GM12878 (cell line): ENCODE measurements around the gene STK17A. TPM values are rescaled to one million over a fixed set of nuclear protein-coding genes. Genes with fewer than 3 reads are reported as not detected.

Source experiments
- ASH2L ChIP-seq: fragments of 300-600, 200-600 bp; sonication (generic); IDR thresholded peaks from 2 replicates; pipeline ENCODE4 v1.6.1; 2017; ENCODE audit warnings: low read depth, mild to moderate bottlenecking, borderline replicate concordance
- CBFB ChIP-seq: IDR thresholded peaks from 2 replicates; pipeline ENCODE4 v1.6.1; 2016; ENCODE audit warnings: antibody characterized with exemption, low read depth
- CBX5 ChIP-seq: sonication (generic); IDR thresholded peaks from 2 replicates; pipeline ENCODE4 v1.6.1; 2016; ENCODE audit warnings: low read depth, moderate library complexity, mild to moderate bottlenecking, inconsistent platforms
- CEBPB ChIP-seq, 2 experiments: fragments of 150-350 bp in 1 of 2; IDR thresholded peaks; 2 replicates each; pipeline ENCODE4 v1.6.1; 2012 to 2014; ENCODE audit warnings: low read depth in 2 of 2, low read length in 2 of 2, borderline replicate concordance in 1 of 2, inconsistent platforms in 1 of 2
- JUNB ChIP-seq: IDR thresholded peaks from 2 replicates; pipeline ENCODE4 v1.6.1; 2016; ENCODE audit warnings: antibody characterized with exemption, mild to moderate bottlenecking
- KDM1A ChIP-seq: fragments of 200-600 bp; sonication (generic); IDR thresholded peaks from 2 replicates; pipeline ENCODE4 v1.6.1; 2016; ENCODE audit warnings: borderline replicate concordance
- SRF ChIP-seq, 2 experiments: IDR thresholded peaks; 2 replicates each; pipeline ENCODE4 v1.6.1; 2011; ENCODE audit warnings: low read depth in 2 of 2, low read length in 2 of 2, mild to moderate bottlenecking in 1 of 2, moderate library complexity in 1 of 2
- TCF12 ChIP-seq: IDR thresholded peaks from 2 replicates; pipeline ENCODE4 v1.6.1; 2011; ENCODE audit warnings: low read depth, mild to moderate bottlenecking, low read length
- polyA plus RNA-seq, 11 experiments: library from polyadenylated mRNA; depleted of rRNA in 4 of 11; unstranded in 6 of 11; stranded (reverse) in 5 of 11; fragments of >200 nt; fragmentation: Nextera tagmentation in 4 of 11; fragmentation: Illumina TruSeq in 1 of 11; extraction: Ambion mirVana in 4 of 11; extraction: Trizol in 1 of 11; gene quantifications; 1 replicate in 1 of 11; 2 replicates in 10 of 11; pipeline versions ENCODE4 v1.2.1 to v1.2.3, GENCODE V29; 2011 to 2016; ENCODE audit warnings: inconsistent platforms in 2 of 11, missing spikeins in 2 of 11, low read depth in 1 of 11
- total RNA-seq, 4 experiments: library from RNA; depleted of rRNA in 3 of 4; stranded (reverse); fragments of >200 nt in 3 of 4; fragmentation: Illumina TruSeq in 1 of 4; extraction: Trizol in 1 of 4; gene quantifications; 2 replicates each; pipeline versions ENCODE4 v1.2.1 to v1.2.3, GENCODE V29; 2013 to 2021
- TF ChIP-seq, protein P1 (sequence below): fragments of 450-650 bp; IDR thresholded peaks from 2 replicates; pipeline ENCODE4 v1.6.1; 2017; ENCODE audit warnings: mild to moderate bottlenecking, moderate library complexity
- TF ChIP-seq, protein P2 (sequence below): fragments of 450-650 bp; formaldehyde crosslinking; IDR thresholded peaks from 2 replicates; pipeline ENCODE4 v1.5.0; 2022; ENCODE audit warnings: mild to moderate bottlenecking, missing genetic modification characterization
- TF ChIP-seq, protein P3 (sequence below): IDR thresholded peaks from 2 replicates; pipeline ENCODE4 v1.6.1; 2012; ENCODE audit warnings: mild to moderate bottlenecking, low read depth, low read length
- TF ChIP-seq, protein P4 (sequence below): IDR thresholded peaks from 2 replicates; pipeline ENCODE4 v1.6.1; 2011; ENCODE audit warnings: borderline replicate concordance, low read depth, mild to moderate bottlenecking, moderate library complexity, mixed read lengths, low read length; ENCODE audit not compliant: insufficient read depth; ENCODE audit errors: extremely low read length

The STK17A gene
- total and polyA plus RNA-seq, 10 of the 15 experiments (the other 5 are each of a cell fraction or from before 2014, with no cell fraction given) = 18.5 to 91.6 (median 70.8) TPM

DNA sequence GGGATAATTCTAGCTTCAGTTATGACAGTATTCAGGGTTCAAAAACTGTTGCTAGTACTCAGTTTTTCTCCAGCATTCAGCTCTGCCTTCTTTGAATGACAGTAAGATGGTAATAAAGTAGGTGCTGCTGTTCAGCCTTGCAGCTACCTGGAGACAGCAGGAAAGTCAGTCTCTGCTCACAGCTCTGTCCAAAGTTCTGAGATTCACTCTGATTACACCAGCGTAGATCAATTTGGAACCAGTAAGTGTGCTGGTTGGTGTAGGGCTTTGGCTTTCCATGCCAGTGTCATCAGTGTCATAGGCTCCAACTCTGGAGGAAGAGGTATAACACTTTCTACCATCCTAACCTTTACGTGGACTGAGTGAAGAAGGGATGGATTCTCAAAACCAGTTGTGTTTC, 26.2 kb downstream of the STK17A start (continued):
- TF ChIP-seq, protein P1, sequence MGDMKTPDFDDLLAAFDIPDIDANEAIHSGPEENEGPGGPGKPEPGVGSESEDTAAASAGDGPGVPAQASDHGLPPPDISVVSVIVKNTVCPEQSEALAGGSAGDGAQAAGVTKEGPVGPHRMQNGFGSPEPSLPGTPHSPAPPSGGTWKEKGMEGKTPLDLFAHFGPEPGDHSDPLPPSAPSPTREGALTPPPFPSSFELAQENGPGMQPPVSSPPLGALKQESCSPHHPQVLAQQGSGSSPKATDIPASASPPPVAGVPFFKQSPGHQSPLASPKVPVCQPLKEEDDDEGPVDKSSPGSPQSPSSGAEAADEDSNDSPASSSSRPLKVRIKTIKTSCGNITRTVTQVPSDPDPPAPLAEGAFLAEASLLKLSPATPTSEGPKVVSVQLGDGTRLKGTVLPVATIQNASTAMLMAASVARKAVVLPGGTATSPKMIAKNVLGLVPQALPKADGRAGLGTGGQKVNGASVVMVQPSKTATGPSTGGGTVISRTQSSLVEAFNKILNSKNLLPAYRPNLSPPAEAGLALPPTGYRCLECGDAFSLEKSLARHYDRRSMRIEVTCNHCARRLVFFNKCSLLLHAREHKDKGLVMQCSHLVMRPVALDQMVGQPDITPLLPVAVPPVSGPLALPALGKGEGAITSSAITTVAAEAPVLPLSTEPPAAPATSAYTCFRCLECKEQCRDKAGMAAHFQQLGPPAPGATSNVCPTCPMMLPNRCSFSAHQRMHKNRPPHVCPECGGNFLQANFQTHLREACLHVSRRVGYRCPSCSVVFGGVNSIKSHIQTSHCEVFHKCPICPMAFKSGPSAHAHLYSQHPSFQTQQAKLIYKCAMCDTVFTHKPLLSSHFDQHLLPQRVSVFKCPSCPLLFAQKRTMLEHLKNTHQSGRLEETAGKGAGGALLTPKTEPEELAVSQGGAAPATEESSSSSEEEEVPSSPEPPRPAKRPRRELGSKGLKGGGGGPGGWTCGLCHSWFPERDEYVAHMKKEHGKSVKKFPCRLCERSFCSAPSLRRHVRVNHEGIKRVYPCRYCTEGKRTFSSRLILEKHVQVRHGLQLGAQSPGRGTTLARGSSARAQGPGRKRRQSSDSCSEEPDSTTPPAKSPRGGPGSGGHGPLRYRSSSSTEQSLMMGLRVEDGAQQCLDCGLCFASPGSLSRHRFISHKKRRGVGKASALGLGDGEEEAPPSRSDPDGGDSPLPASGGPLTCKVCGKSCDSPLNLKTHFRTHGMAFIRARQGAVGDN = no peak
- TF ChIP-seq JUNB = no peak
- no peak for TF ChIP-seq CBX5
- TF ChIP-seq, protein P2, sequence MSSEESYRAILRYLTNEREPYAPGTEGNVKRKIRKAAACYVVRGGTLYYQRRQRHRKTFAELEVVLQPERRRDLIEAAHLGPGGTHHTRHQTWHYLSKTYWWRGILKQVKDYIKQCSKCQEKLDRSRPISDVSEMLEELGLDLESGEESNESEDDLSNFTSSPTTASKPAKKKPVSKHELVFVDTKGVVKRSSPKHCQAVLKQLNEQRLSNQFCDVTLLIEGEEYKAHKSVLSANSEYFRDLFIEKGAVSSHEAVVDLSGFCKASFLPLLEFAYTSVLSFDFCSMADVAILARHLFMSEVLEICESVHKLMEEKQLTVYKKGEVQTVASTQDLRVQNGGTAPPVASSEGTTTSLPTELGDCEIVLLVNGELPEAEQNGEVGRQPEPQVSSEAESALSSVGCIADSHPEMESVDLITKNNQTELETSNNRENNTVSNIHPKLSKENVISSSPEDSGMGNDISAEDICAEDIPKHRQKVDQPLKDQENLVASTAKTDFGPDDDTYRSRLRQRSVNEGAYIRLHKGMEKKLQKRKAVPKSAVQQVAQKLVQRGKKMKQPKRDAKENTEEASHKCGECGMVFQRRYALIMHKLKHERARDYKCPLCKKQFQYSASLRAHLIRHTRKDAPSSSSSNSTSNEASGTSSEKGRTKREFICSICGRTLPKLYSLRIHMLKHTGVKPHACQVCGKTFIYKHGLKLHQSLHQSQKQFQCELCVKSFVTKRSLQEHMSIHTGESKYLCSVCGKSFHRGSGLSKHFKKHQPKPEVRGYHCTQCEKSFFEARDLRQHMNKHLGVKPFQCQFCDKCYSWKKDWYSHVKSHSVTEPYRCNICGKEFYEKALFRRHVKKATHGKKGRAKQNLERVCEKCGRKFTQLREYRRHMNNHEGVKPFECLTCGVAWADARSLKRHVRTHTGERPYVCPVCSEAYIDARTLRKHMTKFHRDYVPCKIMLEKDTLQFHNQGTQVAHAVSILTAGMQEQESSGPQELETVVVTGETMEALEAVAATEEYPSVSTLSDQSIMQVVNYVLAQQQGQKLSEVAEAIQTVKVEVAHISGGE (CRISPR knock-in tag) = no peak
- no peak for TF ChIP-seq CBFB
- TF ChIP-seq CEBPB (IDR thresholded peaks at IDR 0.05; ENCODE audit: borderline replicate concordance in 1 of 2, low read depth in 2 of 2, low read length in 2 of 2) = no peak
- no peak for TF ChIP-seq KDM1A
- no peak for TF ChIP-seq SRF (IDR thresholded peaks at IDR 0.05; ENCODE audit: low read depth in 2 of 2, low read length in 2 of 2)
- TF ChIP-seq ASH2L = no peak
- TF ChIP-seq TCF12 = no peak
- TF ChIP-seq, protein P3, sequence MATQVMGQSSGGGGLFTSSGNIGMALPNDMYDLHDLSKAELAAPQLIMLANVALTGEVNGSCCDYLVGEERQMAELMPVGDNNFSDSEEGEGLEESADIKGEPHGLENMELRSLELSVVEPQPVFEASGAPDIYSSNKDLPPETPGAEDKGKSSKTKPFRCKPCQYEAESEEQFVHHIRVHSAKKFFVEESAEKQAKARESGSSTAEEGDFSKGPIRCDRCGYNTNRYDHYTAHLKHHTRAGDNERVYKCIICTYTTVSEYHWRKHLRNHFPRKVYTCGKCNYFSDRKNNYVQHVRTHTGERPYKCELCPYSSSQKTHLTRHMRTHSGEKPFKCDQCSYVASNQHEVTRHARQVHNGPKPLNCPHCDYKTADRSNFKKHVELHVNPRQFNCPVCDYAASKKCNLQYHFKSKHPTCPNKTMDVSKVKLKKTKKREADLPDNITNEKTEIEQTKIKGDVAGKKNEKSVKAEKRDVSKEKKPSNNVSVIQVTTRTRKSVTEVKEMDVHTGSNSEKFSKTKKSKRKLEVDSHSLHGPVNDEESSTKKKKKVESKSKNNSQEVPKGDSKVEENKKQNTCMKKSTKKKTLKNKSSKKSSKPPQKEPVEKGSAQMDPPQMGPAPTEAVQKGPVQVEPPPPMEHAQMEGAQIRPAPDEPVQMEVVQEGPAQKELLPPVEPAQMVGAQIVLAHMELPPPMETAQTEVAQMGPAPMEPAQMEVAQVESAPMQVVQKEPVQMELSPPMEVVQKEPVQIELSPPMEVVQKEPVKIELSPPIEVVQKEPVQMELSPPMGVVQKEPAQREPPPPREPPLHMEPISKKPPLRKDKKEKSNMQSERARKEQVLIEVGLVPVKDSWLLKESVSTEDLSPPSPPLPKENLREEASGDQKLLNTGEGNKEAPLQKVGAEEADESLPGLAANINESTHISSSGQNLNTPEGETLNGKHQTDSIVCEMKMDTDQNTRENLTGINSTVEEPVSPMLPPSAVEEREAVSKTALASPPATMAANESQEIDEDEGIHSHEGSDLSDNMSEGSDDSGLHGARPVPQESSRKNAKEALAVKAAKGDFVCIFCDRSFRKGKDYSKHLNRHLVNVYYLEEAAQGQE = no peak
- TF ChIP-seq, protein P4, sequence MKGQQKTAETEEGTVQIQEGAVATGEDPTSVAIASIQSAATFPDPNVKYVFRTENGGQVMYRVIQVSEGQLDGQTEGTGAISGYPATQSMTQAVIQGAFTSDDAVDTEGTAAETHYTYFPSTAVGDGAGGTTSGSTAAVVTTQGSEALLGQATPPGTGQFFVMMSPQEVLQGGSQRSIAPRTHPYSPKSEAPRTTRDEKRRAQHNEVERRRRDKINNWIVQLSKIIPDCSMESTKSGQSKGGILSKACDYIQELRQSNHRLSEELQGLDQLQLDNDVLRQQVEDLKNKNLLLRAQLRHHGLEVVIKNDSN = no peak
